HG03097 (cell line): ENCODE data around the gene CDH16.
"Not testable (repeated sequence)": the region's sequence is repeated elsewhere in the genome, so short reads cannot be mapped to it uniquely, and the experiment has no call there.

ENCODE experiments used
- ATAC-seq: cut with Tn5 transposase; IDR thresholded peaks from one replicate; pipeline ENCODE4 v1.9.1; 2021; ENCODE audit not compliant: unreplicated experiment, low FRiP score

Gene CDH16

DNA sequence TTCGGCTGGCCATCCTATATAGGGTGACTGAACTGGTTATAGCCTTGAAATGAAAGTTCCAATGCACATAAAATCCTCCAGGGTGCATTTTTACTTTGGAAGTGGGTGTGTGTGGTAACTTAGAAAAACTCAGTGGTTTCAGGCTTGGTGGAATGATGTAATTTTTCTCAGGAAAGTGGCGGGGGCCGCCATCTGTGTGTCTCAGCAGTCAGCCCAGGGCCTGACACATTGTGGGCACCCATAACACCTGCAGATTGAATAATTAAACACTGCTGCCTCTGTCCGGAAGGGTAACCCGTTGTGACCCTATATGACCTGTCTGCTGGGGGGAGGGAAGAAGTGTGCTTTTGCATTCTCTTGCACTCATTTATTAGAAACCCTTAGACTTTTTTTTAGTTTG, 40.6 kb downstream of the CDH16 start:
- ATAC-seq: no peak

DNA sequence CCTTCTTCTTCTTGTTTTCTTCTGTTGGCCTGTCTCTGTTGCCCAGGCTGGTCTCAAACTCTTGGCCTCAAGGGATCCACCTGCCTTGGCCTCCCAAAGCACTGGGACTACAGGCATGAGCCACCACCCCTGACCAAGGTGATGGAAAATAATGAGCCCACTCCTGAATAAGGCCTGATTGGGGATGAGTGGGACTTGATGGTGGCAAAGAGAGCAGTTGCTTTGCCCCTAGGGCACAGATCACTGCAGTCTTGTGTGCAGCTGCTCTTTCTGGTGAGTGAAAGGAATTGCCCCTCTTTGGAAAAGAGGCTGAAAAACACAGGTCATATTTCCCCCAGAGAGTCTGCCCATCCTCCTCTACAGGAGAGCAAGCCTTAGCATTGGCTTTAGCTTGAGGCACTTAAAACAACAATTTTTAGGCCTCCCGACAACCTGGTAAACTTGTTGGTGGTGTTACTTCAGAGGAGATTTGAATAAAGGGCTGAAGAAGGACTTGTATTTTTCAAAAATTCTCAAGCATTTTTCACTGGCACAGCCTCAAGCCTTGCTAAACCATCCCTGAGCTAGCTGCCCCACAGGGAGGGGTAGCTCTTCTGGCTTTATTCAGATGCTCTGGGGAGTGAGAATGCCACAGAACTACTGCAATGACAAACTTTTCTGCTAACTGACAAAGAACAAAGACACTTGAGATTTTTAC, 44.5 kb downstream of the CDH16 start:
- no peak for ATAC-seq

DNA sequence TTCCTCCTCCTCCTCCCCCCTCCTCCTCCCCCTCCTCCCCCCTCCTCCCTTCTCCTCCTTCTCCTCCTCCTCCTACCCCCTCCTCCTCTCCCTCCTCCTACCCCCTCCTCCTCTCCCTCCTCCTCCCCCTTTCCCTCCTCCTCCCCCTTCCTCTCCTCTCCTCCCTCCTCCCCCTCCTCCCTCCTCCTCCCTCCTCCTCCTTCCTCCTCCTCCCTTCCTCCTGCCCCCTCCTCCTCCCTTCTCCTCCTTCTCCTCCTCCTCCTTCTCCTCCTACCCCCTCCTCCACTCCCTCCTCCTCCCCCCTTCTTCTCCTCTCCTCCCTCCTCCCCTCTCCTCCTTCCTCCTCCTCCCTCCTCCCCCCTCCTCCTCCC, 45.0 kb downstream of the CDH16 start:
- ATAC-seq: no peak

DNA sequence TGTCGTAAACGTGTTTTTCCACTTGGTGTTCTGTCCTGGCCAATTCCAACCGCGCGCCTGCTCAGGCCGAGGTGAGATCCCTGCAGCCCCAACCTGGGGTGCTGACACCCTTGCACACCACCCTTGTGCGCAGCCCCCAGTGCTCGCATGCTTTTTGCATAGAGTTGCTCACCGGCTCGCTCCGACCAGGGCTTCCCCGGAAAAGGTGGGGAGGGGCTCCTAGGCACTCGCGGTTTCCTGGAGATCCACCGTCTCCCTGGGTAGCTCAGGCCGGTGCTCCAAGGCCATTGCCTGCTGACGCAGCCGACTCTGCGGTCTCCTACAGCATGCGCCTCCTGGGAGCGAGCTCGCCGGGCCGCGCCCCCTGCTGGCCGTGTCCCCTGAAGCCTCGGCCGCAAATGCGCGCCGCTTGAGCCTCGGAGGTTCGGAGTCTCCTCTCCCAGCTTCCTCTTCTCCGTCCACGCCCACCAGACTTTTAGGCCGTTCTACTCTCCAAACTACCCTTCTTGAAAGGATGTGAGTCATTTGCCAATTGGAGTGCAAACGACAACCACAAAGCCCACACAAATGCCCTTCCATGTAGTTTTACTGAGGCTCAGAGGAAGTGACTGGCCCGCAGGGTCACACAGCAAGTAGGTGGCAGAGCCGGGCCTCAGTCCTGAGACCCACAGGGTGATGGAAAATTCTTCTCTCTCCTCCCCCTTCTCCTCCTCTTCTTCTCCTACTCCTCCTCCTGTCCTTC, 45.6 kb downstream of the CDH16 start:
- ATAC-seq: peak; percentile 74

DNA sequence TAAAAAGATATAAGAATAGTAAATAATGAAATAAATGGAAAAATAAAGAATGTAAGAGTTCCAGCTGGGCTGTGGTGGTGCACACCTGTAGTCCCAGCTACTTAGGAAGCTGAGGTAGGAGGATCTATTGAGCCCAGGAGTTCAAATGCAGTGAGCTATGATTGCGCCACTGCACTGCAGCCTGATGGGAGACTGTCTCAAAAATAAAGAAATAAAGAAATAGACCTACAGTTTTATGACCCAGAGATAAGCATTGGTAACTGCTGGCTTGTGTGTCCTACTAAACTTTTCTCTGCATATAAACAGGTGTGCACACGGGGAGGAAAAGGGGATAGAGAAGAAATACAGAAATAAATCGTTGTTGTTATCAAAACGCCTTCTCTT, 46.1 kb downstream of the CDH16 start:
- no peak for ATAC-seq

DNA sequence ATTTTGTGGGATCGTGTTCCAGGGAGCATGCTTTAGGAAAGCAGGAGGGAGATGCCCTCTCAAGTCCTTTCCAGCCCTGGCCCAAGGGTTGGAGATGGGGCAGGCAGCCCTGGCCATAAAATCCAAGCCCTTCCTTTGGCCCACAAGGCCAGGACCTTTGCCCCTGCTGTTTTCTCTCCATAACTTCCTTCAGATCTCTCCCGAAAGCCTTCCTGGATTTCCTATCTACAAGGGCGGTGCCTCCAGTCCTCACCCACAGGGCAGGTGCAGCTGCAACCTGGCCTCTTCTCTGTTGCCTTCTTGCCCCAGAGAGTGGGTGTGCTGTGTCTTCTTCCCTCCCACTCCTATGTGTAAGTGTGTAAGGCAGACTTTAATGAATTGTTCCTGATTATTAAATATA, 46.8 kb downstream of the CDH16 start:
- no peak for ATAC-seq

DNA sequence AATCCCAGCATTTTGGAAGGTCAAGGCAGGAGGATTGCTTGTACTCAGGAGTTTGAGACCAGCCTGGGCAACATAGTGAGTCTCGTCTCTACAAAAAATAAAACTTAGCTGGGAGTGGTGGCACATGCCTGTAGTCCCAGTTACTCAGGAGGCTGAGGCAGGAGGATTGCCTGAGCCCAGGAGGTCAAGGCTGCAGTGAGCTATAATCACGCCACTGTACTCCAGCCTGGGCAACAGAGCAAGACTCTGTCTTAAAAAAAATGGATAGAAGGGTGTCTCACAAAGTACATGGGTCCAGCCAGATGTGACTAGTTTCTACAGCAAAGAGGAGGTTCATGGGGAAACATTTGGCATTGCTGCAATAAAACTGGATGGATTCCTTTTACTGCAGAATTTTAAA, 47.3 kb downstream of the CDH16 start:
- ATAC-seq: not testable (repeated sequence)

DNA sequence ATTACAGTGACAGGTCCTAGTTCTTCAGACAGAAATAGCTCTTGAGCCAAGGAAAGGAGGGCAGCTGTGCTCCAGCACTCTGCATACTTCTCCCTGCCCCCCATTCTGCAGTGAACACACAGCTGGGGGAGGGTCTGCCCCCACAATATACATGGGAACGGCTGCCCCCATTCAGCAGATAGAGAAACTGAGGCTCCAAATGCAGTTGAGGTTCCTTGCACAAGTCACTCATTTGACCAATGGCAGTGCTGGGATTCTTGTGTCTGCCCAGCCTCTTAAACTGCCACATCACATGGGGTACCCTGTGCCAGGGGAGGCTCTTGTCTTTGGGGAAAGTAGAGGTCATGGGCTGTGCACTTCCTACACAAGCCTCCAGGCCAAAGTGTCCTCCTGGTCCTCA, 49.3 kb downstream of the CDH16 start:
- ATAC-seq: no peak

DNA sequence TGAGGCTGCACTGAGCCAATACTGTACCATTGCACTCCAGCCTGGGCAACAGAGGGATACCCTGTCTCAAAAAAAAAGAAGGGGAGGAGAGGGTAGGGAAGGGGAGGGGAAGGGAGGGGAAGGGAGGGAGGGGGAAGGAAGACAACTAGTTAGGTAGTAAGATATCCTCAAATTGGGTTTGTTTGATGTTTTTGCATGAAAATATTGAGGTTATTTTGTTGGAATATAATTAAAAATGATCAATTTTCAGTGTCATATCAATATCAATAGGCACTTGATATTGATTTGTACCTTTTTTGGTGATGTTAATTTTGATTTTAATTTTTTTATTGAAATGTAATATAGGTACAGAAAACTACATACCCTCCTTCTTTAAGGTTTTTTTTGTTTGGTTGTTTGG, 55.0 kb downstream of the CDH16 start:
- ATAC-seq: no peak

DNA sequence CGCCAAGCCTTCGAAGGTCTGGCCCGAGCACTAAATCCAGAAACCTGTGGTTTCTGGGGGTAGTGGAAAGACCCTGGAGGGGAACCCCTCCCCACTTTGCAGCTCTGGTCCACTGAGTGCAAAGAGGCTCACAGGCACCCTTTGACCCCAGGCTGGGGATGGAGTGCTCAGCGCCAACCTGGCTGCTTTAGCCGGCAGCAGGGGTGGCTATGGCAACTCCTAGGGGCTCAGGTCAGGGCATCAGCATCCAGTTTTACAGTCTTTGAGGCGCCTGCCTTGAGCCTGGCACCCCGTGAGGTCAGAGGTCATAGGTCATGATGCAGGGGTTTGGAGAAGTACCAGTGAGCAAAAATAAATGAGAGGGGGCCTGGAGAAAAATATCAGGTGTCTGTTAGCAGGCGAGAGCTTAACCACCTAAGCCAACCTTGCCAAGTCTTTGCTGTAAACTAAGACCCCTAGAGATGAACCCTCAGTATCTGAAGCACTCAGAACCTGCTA, 56.6 kb downstream of the CDH16 start:
- ATAC-seq: no peak

DNA sequence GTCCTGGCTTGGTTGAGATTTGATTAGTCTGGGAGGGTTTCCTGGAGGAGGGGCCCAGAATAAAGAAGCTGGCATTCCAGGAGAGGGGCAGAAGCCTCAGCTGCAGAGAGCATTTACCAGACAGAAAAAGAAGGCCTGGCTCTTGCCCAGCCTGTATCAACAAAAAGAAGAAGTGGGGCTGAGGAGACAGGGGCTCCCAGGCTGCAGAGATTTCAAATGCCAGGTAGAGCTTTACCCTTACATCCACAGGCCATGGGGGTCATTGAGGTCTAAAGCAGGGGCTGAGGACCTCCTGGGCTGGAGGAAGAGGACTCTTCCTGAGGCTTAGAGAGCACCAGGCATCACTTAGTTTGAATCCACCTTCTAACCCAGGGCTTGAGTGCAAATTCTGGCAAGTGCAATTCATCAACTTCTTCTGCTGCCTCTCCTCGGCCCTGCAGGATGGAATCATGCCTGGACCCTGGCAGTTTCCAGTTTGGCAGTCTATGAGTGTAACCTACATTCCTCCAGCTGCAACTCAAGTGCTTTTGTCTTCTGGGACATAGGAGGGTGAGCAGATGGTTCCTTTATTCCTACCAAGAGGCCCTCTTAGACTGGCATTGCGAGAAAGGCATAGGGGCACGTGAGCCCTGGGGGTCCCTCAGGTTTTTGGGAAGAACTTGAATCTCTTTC, 59.2 kb downstream of the CDH16 start:
- no peak for ATAC-seq

DNA sequence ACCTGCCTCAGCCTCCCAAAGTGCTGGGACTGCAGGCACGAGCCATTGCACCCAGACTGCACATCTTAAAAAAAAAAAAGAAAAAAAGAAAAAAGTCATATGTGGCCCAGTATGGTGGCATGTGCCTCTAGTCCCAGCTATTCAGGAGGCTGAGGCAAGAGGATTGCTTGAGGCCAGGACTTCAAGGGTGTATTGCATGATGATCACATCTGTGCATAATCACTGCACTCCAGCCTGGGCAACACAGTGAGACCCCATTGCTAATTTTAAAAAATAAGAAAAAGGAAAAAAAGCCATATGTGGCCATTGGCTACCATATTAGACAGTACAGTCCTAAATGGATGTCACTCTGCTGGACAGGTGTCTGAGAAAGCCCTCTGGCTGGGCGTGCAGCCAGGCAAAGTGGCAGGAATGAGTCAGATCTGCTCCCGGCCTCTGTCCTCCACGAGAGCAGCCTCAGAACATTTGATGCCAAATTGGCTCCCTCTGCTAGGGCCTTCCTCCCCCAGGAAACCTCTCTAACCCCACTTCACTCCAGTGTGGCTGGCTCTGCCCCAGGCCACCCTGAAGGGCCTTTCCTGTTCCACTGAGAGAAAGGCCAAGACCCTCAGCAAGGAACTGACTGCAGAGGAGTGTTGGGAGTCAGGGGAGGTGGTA, 59.8 kb downstream of the CDH16 start:
- no peak for ATAC-seq
